Measurements from ENCODE around the gene MYO7A.

MYO7A gene

DNA sequence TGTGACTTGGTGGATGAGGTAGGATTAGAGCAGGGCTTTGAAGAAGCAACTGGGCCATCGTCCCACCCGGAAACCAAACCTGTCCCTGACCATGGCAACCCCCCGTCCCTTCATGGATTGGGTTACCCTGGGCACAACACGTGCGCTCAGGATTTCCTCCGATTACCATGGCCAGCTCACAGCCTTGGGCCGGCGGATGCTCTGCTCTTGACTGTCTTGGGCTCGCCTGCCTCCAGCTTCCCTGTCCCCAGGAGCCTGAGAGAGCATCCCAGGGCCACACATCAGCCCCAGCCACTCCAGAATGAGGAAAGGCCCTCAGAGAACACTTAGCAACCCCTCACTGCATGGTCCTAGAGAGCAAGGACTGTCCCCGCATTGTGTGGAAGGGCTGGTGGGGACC is 22.8 kb downstream of the MYO7A start:
- no peaks in the 10 kb centered on the region for H3K9me3 ChIP-seq (ENCODE audit: insufficient read depth, low read depth, low read length)
- WGBS = 95% methylated on average over 10 of the region's 10 CpGs
- H3K4me1 ChIP-seq (ENCODE audit: insufficient read depth, low read length) = peaks cover 17% of the 10 kb centered on the region

GRCh38 chr11:77151804-77152509 is 23.9 kb downstream of the MYO7A start:
- Histone ChIP-seq H3K36me3 (ENCODE audit: insufficient read depth, low read length) (no peaks in the 10 kb centered on the region), H3K4me3 (ENCODE audit: low read length) (no peak overlapping the region), H3K9me3 (ENCODE audit: insufficient read depth, low read depth, low read length) (no peaks in the 10 kb centered on the region), H3K4me1 (ENCODE audit: insufficient read depth, low read length) (peaks cover 17% of the 10 kb centered on the region), H3K9ac (ENCODE audit: low read depth, low read length) (no peak overlapping the region), H3K27me3 (ENCODE audit: insufficient read depth, low read length) (peaks cover 5% of the 10 kb centered on the region; the same call in 1 of the 2 replicates), H3K27ac (ENCODE audit: low read depth, low read length) (no peak overlapping the region)
- WGBS = 94% methylated on average over 9 of the region's 11 CpGs

More for the DNA sequence above, 22.8 kb downstream of the MYO7A start:
- Histone ChIP-seq H3K4me3 (ENCODE audit: low read length) (no peak overlapping the region), H3K36me3 (ENCODE audit: insufficient read depth, low read length) (no peaks in the 10 kb centered on the region), H3K9ac (ENCODE audit: low read depth, low read length) (no peak overlapping the region), H3K27ac (ENCODE audit: low read depth, low read length) (no peak overlapping the region), H3K27me3 (ENCODE audit: insufficient read depth, low read length) (peaks cover 7% of the 10 kb centered on the region; the same call in 1 of the 2 replicates)

DNA sequence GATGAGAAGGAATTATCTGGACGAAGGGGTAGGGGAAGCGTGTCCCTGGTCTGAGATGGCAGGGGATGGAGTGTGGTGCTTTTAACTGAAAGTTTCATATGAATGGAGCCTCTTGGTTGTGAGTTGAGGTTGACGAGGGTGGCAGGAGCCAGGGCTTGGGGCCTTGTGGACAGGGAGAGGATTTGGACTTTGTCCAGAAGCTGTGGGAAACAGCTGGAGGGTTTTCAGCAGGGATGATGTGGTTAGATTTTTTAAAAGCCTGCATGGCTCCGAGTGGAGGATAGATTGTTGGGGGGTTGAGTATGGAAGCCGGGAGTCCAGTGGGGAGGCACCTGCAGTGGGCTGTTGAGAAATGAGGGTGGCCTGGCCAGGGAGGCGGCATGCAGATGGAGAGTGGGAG is 24.8 kb downstream of the MYO7A start:
- H3K27ac ChIP-seq (ENCODE audit: low read depth, low read length) = no peak overlapping the region
- H3K27me3 ChIP-seq (ENCODE audit: insufficient read depth, low read length) = no peaks in the 10 kb centered on the region
- peaks cover 17% of the 10 kb centered on the region for H3K4me1 ChIP-seq (ENCODE audit: insufficient read depth, low read length)
- no peak overlapping the region for H3K4me3 ChIP-seq (ENCODE audit: low read length)
- H3K9ac ChIP-seq (ENCODE audit: low read depth, low read length) = no peak overlapping the region
- WGBS = 91% methylated on average over 6 of the region's 6 CpGs
- no peaks in the 10 kb centered on the region for H3K36me3 ChIP-seq (ENCODE audit: insufficient read depth, low read length)
- no peaks in the 10 kb centered on the region for H3K9me3 ChIP-seq (ENCODE audit: insufficient read depth, low read depth, low read length)

DNA sequence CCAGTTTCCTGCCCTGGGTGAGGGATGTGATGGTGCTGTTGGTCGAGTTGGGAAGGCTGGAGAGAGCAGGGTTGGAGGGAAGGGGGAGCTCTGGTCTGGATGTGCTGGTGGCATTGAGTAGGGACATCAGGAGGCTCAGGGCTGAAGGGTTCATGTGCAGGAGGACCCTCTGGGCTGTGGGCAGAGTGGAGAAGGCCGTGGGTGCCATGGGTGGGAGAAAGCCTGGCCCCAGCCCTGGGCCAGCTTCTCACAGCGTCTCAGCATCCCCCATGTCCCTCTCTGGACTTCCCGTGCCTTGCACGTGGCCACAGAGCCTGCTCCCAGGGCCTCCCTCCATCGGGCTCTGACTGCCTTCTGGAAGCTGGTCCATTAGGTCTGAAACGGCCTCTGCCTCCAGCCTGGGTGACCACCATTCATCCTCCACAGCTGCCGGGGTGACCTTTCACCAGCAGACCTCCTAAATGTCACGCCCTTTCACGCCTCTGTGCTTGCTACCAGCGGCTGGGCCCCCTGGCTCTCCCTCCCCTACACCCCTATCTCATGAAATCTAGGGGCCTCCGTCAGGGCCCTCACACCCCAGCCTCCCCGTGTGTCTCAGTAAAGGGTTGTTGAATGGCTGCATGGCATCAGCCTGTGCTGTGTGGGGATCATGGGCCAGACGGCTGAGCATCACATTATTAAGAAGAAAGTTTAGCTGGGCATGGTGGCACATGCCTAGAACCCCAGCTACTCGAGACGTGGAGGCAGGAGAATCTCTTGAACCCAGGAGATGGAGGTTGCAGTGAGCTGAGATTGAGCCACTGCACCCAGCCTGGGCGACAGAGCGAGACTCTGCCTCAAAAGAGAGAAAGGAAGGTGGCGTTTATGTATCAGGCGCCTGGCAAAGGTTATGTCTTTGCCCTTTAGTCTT is 25.5 kb downstream of the MYO7A start:
- H3K4me3 ChIP-seq (ENCODE audit: low read length) = no peak overlapping the region
- WGBS = 93% methylated on average over 20 of the region's 20 CpGs
- H3K27ac ChIP-seq (ENCODE audit: low read depth, low read length) = no peak overlapping the region
- H3K4me1 ChIP-seq (ENCODE audit: insufficient read depth, low read length) = peaks cover 11% of the 10 kb centered on the region
- no peaks in the 10 kb centered on the region for H3K9me3 ChIP-seq (ENCODE audit: insufficient read depth, low read depth, low read length)
- no peaks in the 10 kb centered on the region for H3K36me3 ChIP-seq (ENCODE audit: insufficient read depth, low read length)
- no peak overlapping the region for H3K9ac ChIP-seq (ENCODE audit: low read depth, low read length)
- no peaks in the 10 kb centered on the region for H3K27me3 ChIP-seq (ENCODE audit: insufficient read depth, low read length)

DNA sequence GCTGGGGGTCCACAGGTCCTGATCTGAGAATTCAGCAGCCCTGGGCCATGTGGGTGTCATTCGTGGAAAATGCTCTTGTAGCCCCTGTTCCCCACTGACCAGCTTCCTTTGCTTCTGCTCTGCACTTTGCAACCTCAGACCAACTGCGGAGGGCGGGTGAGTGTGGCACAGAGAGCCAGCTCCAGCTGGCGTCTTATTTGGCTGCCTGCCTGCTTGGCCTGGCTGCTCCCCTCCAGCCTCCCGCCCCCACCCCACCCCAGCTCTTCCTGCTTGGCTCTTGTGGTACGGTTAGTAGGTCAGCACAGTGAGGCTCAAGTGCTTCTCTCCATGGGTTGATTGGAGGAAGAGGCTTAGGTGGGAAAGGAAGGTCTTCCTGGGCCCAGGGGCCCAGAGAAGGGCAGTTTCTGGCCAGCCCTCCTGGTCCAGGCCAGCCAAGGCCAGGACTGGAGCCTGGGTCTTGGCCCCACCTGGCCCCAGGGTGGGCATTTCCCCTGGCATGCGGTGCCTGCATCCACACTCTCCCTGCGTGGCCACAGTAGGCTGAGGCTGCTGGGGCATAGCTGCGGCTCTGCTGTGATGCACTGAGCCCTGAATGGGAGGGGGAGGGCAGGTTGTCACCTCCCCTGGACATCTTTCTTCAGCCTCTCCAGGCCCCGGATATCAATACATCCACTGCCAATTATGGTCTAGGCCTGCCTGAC is 26.5 kb downstream of the MYO7A start:
- Histone ChIP-seq H3K4me3 (ENCODE audit: low read length) (no peak overlapping the region), H3K36me3 (ENCODE audit: insufficient read depth, low read length) (no peaks in the 10 kb centered on the region), H3K27ac (ENCODE audit: low read depth, low read length) (no peak overlapping the region), H3K27me3 (ENCODE audit: insufficient read depth, low read length) (no peaks in the 10 kb centered on the region), H3K9ac (ENCODE audit: low read depth, low read length) (no peak overlapping the region), H3K4me1 (ENCODE audit: insufficient read depth, low read length) (0 out of 2 replicates have a peak, but pooled peaks cover 6% of the 10 kb centered on the region), H3K9me3 (ENCODE audit: insufficient read depth, low read depth, low read length) (no peaks in the 10 kb centered on the region)
- WGBS = 93% methylated on average over 9 of the region's 10 CpGs

GRCh38 chr11:77155082-77155475 is 27.0 kb downstream of the MYO7A start:
- no peaks in the 10 kb centered on the region for H3K9me3 ChIP-seq (ENCODE audit: insufficient read depth, low read depth, low read length)
- 99% methylated on average over 3 of the region's 4 CpGs for WGBS
- H3K27me3 ChIP-seq (ENCODE audit: insufficient read depth, low read length) = no peaks in the 10 kb centered on the region
- no peak overlapping the region for H3K9ac ChIP-seq (ENCODE audit: low read depth, low read length)
- H3K4me1 ChIP-seq (ENCODE audit: insufficient read depth, low read length) = 0 out of 2 replicates have a peak, but pooled peaks cover 3% of the 10 kb centered on the region
- no peak overlapping the region for H3K4me3 ChIP-seq (ENCODE audit: low read length)
- no peak overlapping the region for H3K27ac ChIP-seq (ENCODE audit: low read depth, low read length)
- H3K36me3 ChIP-seq (ENCODE audit: insufficient read depth, low read length) = no peaks in the 10 kb centered on the region

DNA sequence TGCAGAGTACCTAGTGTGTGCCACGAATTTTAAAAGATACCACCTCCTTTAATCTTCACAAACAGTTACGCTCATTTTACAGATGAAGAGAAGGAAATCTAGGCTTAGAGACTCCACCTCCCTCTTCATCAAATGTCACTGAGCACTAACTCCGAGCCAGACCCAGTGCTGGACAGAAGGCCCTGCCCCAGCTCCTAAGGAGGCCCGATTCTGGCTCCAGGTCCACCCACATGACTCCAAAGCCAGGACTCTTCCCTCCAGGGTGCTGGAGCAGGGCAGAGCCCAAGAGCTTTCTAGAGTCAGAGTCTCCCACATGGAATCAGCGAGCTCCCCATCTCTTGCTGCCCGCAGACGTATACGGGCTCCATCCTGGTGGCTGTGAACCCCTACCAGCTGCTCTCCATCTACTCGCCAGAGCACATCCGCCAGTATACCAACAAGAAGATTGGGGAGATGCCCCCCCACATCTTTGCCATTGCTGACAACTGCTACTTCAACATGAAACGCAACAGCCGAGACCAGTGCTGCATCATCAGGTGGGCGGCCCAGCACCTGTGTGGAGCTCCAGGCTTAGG is 27.6 kb downstream of the MYO7A start:
- Histone ChIP-seq H3K27ac (ENCODE audit: low read depth, low read length) (no peak overlapping the region), H3K4me3 (ENCODE audit: low read length) (no peak overlapping the region), H3K27me3 (ENCODE audit: insufficient read depth, low read length) (no peaks in the 10 kb centered on the region), H3K36me3 (ENCODE audit: insufficient read depth, low read length) (no peaks in the 10 kb centered on the region), H3K4me1 (ENCODE audit: insufficient read depth, low read length) (no peaks in the 10 kb centered on the region), H3K9me3 (ENCODE audit: insufficient read depth, low read depth, low read length) (no peaks in the 10 kb centered on the region), H3K9ac (ENCODE audit: low read depth, low read length) (no peak overlapping the region)
- WGBS = 92% methylated on average over 12 of the region's 13 CpGs

DNA sequence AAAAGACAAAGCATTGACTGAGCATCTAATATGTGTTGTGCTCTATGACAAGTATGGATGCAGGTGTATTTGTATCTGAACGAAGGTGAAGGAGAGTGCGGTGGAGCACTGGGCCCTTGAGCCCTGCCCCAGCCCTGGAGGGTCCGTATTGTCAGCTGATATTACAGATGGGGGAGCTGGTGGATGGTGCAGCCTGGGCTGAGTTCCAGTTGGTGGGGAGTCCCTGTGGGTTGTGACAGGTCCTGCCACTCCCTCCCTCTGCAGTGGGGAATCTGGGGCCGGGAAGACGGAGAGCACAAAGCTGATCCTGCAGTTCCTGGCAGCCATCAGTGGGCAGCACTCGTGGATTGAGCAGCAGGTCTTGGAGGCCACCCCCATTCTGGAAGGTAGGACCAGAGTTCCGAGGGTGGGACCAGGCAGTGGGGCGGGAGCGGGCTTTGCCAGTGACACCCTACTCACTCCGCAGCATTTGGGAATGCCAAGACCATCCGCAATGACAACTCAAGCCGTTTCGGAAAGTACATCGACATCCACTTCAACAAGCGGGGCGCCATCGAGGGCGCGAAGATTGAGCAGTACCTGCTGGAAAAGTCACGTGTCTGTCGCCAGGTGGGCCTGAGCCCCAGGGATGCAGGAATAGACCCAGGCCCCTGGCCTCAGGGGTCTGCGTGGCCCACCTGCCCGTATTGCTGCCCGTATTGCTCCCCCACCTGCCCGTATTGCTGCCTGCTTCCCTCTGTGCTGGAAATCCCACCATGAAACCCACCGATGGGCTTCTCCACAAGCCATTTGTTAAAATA is 28.6 kb downstream of the MYO7A start:
- Histone ChIP-seq H3K9me3 (ENCODE audit: insufficient read depth, low read depth, low read length) (no peaks in the 10 kb centered on the region), H3K4me3 (ENCODE audit: low read length) (no peak overlapping the region), H3K4me1 (ENCODE audit: insufficient read depth, low read length) (no peaks in the 10 kb centered on the region), H3K27me3 (ENCODE audit: insufficient read depth, low read length) (no peaks in the 10 kb centered on the region), H3K36me3 (ENCODE audit: insufficient read depth, low read length) (no peaks in the 10 kb centered on the region), H3K27ac (ENCODE audit: low read depth, low read length) (no peak overlapping the region), H3K9ac (ENCODE audit: low read depth, low read length) (no peak overlapping the region)
- 94% methylated on average over 26 of the region's 26 CpGs for WGBS

DNA sequence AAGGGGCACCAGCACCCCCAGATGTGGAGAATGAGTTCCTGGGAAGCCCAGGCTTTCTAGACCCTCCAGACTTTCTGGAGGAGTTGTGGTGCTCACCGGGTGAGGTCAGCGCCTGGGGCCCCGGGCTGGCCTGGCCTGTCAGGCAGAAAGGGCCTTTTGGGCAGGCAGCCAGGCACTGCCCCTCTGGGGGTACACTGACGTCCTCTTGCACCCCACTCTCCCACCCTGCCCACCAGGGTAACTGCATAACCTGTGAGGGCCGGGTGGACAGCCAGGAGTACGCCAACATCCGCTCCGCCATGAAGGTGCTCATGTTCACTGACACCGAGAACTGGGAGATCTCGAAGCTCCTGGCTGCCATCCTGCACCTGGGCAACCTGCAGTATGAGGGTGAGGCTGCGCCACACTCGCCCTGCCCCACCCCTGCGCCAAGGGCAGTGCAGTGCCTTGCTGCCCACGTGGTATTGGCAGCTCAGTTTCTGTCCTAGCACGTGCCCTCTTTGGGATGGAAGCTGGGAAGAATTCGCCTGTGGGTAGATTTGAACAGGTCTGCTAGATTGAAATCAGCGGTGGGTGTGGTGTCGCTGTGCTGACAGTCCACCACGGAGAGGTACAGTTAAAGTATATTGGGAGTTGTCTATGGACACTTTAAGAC is 30.1 kb downstream of the MYO7A start:
- Histone ChIP-seq H3K27ac (ENCODE audit: low read depth, low read length) (no peak overlapping the region), H3K9ac (ENCODE audit: low read depth, low read length) (no peak overlapping the region), H3K36me3 (ENCODE audit: insufficient read depth, low read length) (no peaks in the 10 kb centered on the region), H3K4me1 (ENCODE audit: insufficient read depth, low read length) (no peaks in the 10 kb centered on the region), H3K9me3 (ENCODE audit: insufficient read depth, low read depth, low read length) (no peaks in the 10 kb centered on the region), H3K27me3 (ENCODE audit: insufficient read depth, low read length) (no peaks in the 10 kb centered on the region), H3K4me3 (ENCODE audit: low read length) (no peak overlapping the region)
- 90% methylated on average over 19 of the region's 19 CpGs for WGBS

All from HUES64 (cell line).